ENCODE data around the gene ANKRD44.

GRCh38 chr2:197223451-197223850 is 87.1 kb downstream of the ANKRD44 start:
- no peak for TF ChIP-seq REST (IDR thresholded peaks at IDR 0.05; ENCODE audit: insufficient read depth in 1 of 2, low read depth in 2 of 2, low read length in 2 of 2)
- TF ChIP-seq POLR2AphosphoS5 (IDR thresholded peaks at IDR 0.05; ENCODE audit: low read depth, low read length): no peak
- no peak for TF ChIP-seq TAF1 (IDR thresholded peaks at IDR 0.05; ENCODE audit: borderline replicate concordance, insufficient read depth, low read length)

Measured in PFSK-1 (cell line).